GM18499 (cell line): Measurements from ENCODE around the gene INHBC.
A peak's percentile ranks its signal among the peaks of the same experiment; 100 is the strongest.
"Not testable (repeated sequence)": the region's sequence is repeated elsewhere in the genome, so short reads cannot be mapped to it uniquely, and the experiment has no call there.

Experiments used
- ATAC-seq: cut with Tn5 transposase; IDR thresholded peaks from one replicate; pipeline ENCODE4 v1.9.1; 2021; ENCODE audit warnings: moderate number of reproducible peaks; ENCODE audit not compliant: insufficient read depth, unreplicated experiment

The INHBC gene

DNA sequence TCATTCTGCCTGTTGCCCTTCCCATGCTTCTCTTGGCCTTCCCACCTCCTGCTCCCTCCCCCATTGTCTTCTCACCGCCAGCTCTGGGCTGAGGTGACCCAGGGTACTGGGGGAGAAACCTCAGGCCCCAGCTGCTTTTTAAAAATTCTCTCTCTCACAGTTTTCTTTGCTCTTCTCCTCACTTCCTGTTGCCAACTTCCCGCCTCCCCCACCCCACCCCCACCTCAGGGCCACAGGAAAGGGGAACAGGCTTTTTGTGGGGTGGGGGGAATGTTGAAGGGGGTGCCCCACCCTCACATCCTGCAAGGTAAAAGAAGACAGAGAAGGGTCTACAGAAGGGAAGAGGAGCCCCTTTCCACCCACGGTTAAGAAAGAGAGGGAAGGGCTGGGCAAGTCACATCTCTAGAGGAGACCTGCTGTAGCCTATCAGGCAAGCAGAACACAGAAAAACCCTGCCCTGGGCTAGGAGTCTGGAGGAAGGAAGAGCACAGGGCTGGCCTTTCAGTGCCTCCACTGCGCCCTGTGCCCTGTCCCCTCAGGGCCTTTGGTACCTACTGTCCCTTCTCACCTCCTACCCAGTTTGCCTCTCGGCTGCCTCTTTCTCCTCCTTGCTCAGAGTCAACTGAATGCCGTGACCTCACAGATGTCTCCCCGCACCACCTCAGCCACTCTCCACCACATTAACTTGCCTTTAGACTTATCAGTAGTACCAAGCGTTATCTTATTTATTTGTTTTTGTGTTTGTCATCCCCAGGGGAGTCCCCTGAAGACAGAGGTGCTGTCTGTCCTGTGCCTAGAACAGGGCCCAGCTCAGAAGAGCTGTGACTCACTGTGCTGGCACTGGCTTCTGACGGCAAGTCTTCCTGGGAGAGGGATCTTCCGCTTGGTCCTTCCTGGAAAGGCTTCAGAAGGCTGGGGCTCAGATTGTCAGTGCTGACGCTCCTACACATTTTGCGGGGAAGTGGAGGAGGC is 43.4 kb downstream of the INHBC start:
- ATAC-seq, result no peak

- no peak for ATAC-seq
These were observed 44.4 kb downstream of the INHBC start for GRCh38 chr12:57479043-57479375.

DNA sequence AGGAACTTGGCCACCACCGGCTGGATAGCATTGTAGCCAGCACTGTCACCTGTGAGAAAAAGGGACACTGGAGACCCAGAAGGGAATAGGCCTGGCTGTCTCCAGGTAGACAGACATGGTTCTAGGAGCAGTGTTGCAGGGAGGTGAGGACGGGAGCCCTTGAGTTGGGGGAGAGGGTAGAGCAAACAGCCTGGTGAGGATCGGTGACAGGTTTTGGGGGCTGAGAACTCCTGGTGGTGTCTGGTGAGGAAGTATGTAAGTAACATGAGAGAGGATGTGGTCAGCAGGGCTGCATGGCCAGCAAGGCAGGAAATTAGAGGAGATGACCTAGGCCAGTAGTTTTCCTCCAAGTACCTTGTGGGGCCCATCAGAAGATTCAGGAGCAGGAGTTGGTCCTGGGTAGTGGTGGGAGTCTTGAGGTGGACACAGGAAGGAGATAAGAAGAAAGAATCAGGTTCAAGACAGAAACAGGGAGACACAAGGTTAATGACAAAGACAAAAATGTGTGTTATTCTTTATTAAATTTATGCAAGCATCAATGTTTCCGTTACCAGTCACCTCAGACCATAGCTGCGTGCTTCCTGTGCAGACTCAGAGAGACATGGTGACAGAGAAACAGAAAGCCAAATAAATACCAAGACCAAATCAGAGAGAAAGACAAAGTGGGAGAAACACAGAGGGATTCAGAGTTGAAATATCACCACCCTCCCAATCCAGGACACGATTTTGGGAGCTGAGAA is 45.0 kb downstream of the INHBC start, which contains the start of gene ARHGAP9:
TSS of gene ARHGAP9 (minus strand) at position 491 of the 740 bp plus-strand sequence. CDS start at position 31, 460 bp downstream.
- ATAC-seq, result no peak

GRCh38 chr12:57481671-57482070 is 47.1 kb downstream of the INHBC start:
- ATAC-seq, result no peak

DNA sequence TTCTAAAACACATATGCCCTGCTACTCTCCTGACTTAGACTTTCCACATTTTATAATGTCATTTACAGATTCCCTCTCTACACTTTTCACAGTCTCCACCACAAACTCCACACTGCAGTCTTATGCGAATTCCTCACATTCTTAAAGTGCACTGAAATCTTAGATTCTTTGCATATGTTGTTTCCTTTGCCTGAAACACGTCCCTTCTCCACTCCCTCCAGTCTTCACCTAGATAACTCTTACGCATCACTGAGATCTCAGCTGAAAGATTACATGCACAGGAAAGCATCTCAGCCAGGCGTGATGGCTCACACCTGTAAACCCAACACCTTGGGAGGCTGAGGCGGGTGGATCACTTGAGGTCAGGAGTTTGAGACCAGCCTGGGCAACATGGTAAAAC is 48.9 kb downstream of the INHBC start:
- ATAC-seq, result no peak

DNA sequence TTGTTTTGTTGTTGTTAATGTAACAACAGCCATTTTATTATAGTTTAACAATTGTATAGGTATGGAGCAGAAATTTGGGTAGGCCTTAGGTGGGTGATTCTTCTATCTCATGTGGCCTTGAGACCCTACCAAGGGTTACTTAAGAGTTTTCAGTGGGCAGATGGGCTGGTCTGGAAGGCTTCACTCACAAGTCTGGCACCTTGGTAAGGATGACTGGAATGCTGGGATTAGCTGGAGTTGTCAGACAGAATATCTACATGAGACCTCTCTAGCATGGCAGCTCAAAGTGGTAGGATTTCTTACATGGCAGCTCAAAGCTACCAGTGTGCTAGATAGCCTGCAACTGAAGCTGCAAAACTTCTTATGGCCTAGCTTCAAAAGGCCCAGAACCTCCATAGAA is 51.1 kb downstream of the INHBC start:
- ATAC-seq, result no peak

GRCh38 chr12:57487055-57487596 is 52.5 kb downstream of the INHBC start:
- ATAC-seq, result no peak

DNA sequence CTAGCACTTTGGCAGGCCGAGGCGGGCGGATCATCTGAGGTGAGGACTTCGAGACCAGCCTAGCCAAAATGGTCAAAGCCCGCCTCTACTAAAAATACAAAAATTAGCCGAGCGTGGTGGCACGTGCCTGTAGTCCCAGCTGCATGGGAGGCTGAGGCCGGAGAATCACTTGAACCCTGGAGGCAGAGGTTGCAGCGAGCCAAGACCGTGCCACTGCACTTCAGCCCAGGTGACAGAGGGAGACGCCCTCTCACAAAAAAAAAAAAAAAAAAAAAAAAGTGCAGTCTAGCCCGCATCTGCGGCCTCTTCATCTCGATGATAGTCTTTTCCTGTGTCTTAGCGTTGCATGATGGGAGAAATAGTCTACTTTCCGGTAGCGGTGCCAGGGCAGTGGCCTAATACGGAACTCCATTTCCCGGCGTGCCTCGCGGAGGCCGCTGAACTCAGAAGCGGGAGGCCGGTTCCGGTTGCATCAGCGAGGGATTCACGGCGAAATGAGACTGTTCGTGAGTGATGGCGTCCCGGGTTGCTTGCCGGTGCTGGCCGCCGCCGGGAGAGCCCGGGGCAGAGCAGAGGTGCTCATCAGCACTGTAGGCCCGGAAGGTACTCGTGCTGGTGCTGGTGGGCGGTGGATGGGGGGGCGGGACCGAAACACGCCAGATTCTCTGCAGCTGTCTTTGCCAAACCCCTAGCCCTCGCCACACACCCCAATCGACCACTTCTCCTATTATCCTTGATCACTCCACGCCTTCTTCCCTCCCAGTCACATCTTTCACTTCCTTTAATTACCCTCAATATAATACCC is 53.2 kb downstream of the INHBC start, which contains the start of gene MARS1:
TSS of gene MARS1 (plus strand) at position 472 of the 805 bp plus-strand sequence. CDS start at position 495, 23 bp downstream.
- ATAC-seq, result peak; percentile 86

GRCh38 chr12:57488402-57489156 is 54.0 kb downstream of the INHBC start:
- no peak for ATAC-seq

DNA sequence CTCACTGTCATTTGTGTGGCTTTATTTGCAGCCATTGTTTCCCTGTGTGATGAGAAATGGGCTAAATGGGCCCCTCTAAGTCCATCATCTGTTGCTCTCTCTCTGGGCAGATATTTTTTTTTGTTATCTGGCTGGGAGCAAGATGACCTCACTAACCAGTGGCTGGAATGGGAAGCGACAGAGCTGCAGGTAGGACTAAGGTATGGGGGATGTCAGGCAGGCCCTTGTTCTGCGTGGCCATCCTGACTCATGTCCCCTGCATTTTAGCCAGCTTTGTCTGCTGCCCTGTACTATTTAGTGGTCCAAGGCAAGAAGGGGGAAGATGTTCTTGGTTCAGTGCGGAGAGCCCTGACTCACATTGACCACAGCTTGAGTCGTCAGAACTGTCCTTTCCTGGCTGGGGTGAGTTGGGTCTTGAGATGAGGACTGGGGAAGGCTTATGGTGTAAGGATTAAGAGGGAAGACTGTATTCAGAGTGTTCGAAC is 54.6 kb downstream of the INHBC start:
- no peak for ATAC-seq

- no peak for ATAC-seq
These were observed 55.5 kb downstream of the INHBC start for GRCh38 chr12:57490126-57490525.

- ATAC-seq, result no peak
These were observed 57.1 kb downstream of the INHBC start for GRCh38 chr12:57491393-57492280.

- not testable (repeated sequence) for ATAC-seq
These were observed 60.6 kb downstream of the INHBC start for GRCh38 chr12:57495051-57495701.

DNA sequence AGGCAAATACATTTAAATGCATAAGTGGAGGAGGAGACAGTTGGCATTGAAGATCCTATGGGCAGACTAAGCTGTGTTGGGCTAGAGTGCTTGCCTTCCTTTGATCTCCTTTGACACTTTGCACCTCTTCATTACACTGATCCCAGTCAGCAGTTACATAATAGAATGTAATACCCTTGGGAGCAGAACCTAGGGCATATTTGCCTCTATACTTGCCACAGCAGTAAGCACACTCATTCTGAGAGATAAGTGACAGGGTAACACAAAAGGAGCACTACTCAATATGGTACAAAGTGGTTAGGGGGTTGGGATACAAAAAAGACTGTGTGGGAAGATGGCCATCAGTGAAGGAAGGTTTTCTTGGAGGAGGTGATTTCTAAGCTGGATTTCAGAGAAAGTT is 62.2 kb downstream of the INHBC start:
- no peak for ATAC-seq

- ATAC-seq, result no peak
These were observed 62.9 kb downstream of the INHBC start for GRCh38 chr12:57497223-57498131.

- no peak for ATAC-seq
These were observed 63.5 kb downstream of the INHBC start for GRCh38 chr12:57498132-57498502.

DNA sequence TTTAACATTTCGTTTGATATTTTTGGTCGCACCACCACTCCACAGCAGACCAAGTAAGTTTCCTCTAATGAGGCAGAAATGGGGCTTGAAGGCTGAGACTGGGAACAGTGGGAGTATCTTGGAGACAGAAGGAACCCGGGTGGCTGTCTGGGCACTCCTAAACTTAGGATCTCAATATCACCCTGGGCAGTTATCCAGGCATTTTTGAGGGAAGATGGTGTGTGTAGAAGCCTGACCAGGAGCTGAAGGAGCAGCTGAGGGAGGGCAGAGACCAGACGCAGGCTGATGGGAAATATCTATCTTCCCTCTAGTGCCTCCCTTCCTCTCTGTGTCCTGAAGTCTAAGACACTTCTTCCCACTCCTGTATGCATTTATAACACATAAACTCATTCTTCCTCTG is 64.0 kb downstream of the INHBC start:
- ATAC-seq, result no peak
